ENCODE measurements around the gene RXFP2. TPM values are rescaled to one million over a fixed set of nuclear protein-coding genes. Genes with fewer than 3 reads are reported as not detected.

RXFP2 gene
- total and polyA plus RNA-seq, 2 of the 8 experiments (the other 6 are each of a cell fraction or from before 2014, with no cell fraction given), result not detected

GRCh38 chr13:31755803-31756212 lies 16.5 kb downstream of the RXFP2 start:
- Histone ChIP-seq H2BK12ac (ENCODE audit: low read depth, low read length) (no peak overlapping the region), H3K4me2 (ENCODE audit: insufficient read depth in 1 of 2, low read depth in 2 of 2, low read length in 2 of 2) (no peak overlapping the region), H3K56ac (replicated peaks; ENCODE audit: insufficient read length, low read depth, low read length) (no peak overlapping the region), H4K5ac (ENCODE audit: insufficient read length, low read depth, low read length) (no peak overlapping the region), H4K20me1 (replicated peaks in 1 of 2; ENCODE audit: control insufficient read depth in 1 of 2, insufficient read depth in 2 of 2, low read length in 2 of 2) (no peaks in the 10 kb centered on the region), H2AK5ac (ENCODE audit: low read depth, low read length) (no peak overlapping the region), H4K91ac (replicated peaks; ENCODE audit: insufficient read length, low read length) (no peak overlapping the region), H3K23ac (ENCODE audit: insufficient read length) (no peak overlapping the region), H3K14ac (ENCODE audit: insufficient read length) (no peak overlapping the region), H3K36me3 (ENCODE audit: control insufficient read depth in 2 of 4, insufficient read depth in 4 of 4, low read length in 3 of 4) (no peaks in the 10 kb centered on the region), H4K8ac (ENCODE audit: extremely low read depth, insufficient read depth, low read length) (no peak overlapping the region), H3K23me2 (ENCODE audit: low read depth, low read length) (no peaks in the 10 kb centered on the region; the same call in 1 of the 2 replicates), H2BK15ac (ENCODE audit: low read length) (no peak overlapping the region), H3K79me1 (ENCODE audit: low read depth, low read length) (no peaks in the 10 kb centered on the region), H2AFZ (ENCODE audit: low read length) (no peak overlapping the region), H3K4me3 (ENCODE audit: extremely low read depth in 1 of 4, insufficient read depth in 2 of 4, low read depth in 3 of 4, low read length in 4 of 4) (no peak overlapping the region), H3K27me3 (replicated peaks in 1 of 4; ENCODE audit: control insufficient read depth in 3 of 4, extremely low read depth in 1 of 4, insufficient read depth in 3 of 4, low read length in 3 of 4) (no peaks in the 10 kb centered on the region), H3K9ac (replicated peaks in 1 of 4; ENCODE audit: extremely low read depth in 1 of 4, low read depth in 3 of 4, low read length in 3 of 4) (no peak overlapping the region), H3K27ac (ENCODE audit: low read depth, low read length) (no peak overlapping the region), H2BK120ac (replicated peaks; ENCODE audit: low read depth, low read length) (no peak overlapping the region), H3K18ac (ENCODE audit: extremely low read depth, low read length) (no peak overlapping the region), H3K4me1 (replicated peaks in 1 of 4; ENCODE audit: control insufficient read depth in 3 of 4, insufficient read depth in 4 of 4, low read length in 3 of 4) (no peaks in the 10 kb centered on the region), H2BK5ac (ENCODE audit: low read depth, low read length) (no peak overlapping the region), H3K79me2 (ENCODE audit: control insufficient read depth in 1 of 2, insufficient read depth in 2 of 2, low read length in 2 of 2) (no peaks in the 10 kb centered on the region), H3K4ac (replicated peaks; ENCODE audit: insufficient read length, low read depth, low read length) (no peak overlapping the region), H2BK20ac (ENCODE audit: low read length) (no peak overlapping the region), H3K9me3 (ENCODE audit: insufficient read depth in 2 of 2, low read depth in 1 of 2, low read length in 1 of 2) (no peaks in the 10 kb centered on the region)
- POLR2A ChIA-PET (ENCODE audit: partially characterized antibody), result no interaction called here
- 88% methylated on average over 5 of the region's 5 CpGs; no CpG with 5 or more reads in 1 of the 2 experiments for WGBS, 2 experiments (ENCODE audit: extremely low coverage in 1 of 2, insufficient coverage in 1 of 2, insufficient read length in 1 of 2, insufficient replicate concordance in 2 of 2, low coverage in 1 of 2, low lambda C conversion rate in 2 of 2, missing lambda C conversion rate in 1 of 2)
- no peak for DNase-seq (ENCODE audit: low read depth in 1 of 2, low spot score in 2 of 2)
- no peak for FAIRE-seq
- TF ChIP-seq POU5F1 (IDR thresholded peaks at IDR 0.05; ENCODE audit: low read depth, low read length) (no peak), POLR2A (IDR thresholded peaks at IDR 0.05; ENCODE audit: control extremely low read depth in 1 of 2, low read depth in 2 of 2, low read length in 2 of 2) (no peak), GABPA (IDR thresholded peaks at IDR 0.05; ENCODE audit: borderline replicate concordance, insufficient read depth, low read length) (no peak), HDAC6 (IDR thresholded peaks at IDR 0.05; ENCODE audit: low read depth, low read length) (no peak), SAP30 (IDR thresholded peaks at IDR 0.05; ENCODE audit: insufficient read depth, insufficient replicate concordance, low read length) (no peak), GTF2F1 (IDR thresholded peaks at IDR 0.05; ENCODE audit: borderline replicate concordance, low read depth, low read length) (no peak), TAF7 (optimal IDR thresholded peaks at IDR 0.05; ENCODE audit: borderline replicate concordance, low read depth, low read length) (no peak), RNF2 (IDR thresholded peaks at IDR 0.05; ENCODE audit: borderline replicate concordance, low read depth, low read length, missing control alignments, poor library complexity, severe bottlenecking) (no peak), HDAC2 (IDR thresholded peaks at IDR 0.05; ENCODE audit: borderline replicate concordance in 1 of 2, low read depth in 2 of 2, low read length in 2 of 2) (no peak), BACH1 (IDR thresholded peaks at IDR 0.05; ENCODE audit: low read length) (no peak), KDM5A (IDR thresholded peaks at IDR 0.05; ENCODE audit: low read length) (no peak), SRF (IDR thresholded peaks at IDR 0.05; ENCODE audit: low read depth, low read length) (no peak), EGR1 (IDR thresholded peaks at IDR 0.05; ENCODE audit: borderline replicate concordance, low read depth, low read length) (no peak)
- CTCF ChIA-PET (ENCODE audit: partially characterized antibody), result interaction anchor here (0.6 kb wide), 1 partner anchor 519 kb away, joined by 5 read pairs; no protein-coding TSS in a partner anchor
